Measurements from ENCODE around the gene PGBD4. TPM values are rescaled to one million over a fixed set of nuclear protein-coding genes. Genes with fewer than 3 reads are reported as not detected.
"Not testable (repeated sequence)": the region's sequence is repeated elsewhere in the genome, so short reads cannot be mapped to it uniquely, and the experiment has no call there.

The PGBD4 gene
- total RNA-seq, 2 experiments from 2014 or later, result 2.8 to 2.9 TPM

- H3K27me3 Mint-ChIP-seq (ENCODE audit: low read depth), result peaks cover 13% of the 10 kb centered on the region
Measured at GRCh38 chr15:34114739-34115138, 12.9 kb downstream of the PGBD4 start.

GRCh38 chr15:34116620-34117019, 14.7 kb downstream of the PGBD4 start:
- Mint-ChIP-seq H3K27me3 (ENCODE audit: low read depth) (peaks cover 16% of the 10 kb centered on the region), H3K9me3 (ENCODE audit: insufficient read depth) (no peaks in the 10 kb centered on the region), H3K36me3 (ENCODE audit: low read depth) (no peaks in the 10 kb centered on the region), H3K4me3 (no peak overlapping the region), H3K27ac (no peak overlapping the region), H3K4me1 (ENCODE audit: low read depth) (no peaks in the 10 kb centered on the region)
- POLR2A ChIA-PET, result no interaction called here
- DNase-seq, result no peak
- no peak for ATAC-seq
- CTCF ChIA-PET, result no interaction called here

More at GRCh38 chr15:34114739-34115138, 12.9 kb downstream of the PGBD4 start:
- DNase-seq, result no peak
- H3K27ac Mint-ChIP-seq, result no peak overlapping the region
- peaks cover 3% of the 10 kb centered on the region for H3K4me1 Mint-ChIP-seq (ENCODE audit: low read depth)
- no peak overlapping the region for H3K4me3 Mint-ChIP-seq
- ChIA-PET CTCF (no interaction called here), POLR2A (no interaction called here)
- no peaks in the 10 kb centered on the region for H3K36me3 Mint-ChIP-seq (ENCODE audit: low read depth)
- no peaks in the 10 kb centered on the region for H3K9me3 Mint-ChIP-seq (ENCODE audit: insufficient read depth)
- ATAC-seq, result no peak

GRCh38 chr15:34119291-34119690, 17.4 kb downstream of the PGBD4 start:
- CTCF ChIA-PET, result interaction anchor here (0.7 to 1.5 kb wide), 3 partner anchors 9 to 502 kb away, joined by 4 read pairs; partner anchors contain the start of gene KATNBL1
- no peak overlapping the region for H3K27ac Mint-ChIP-seq
- no peak for DNase-seq
- no peaks in the 10 kb centered on the region for H3K9me3 Mint-ChIP-seq (ENCODE audit: insufficient read depth)
- POLR2A ChIA-PET, result interaction anchor here (0.7 to 0.8 kb wide), 2 partner anchors 33 to 56 kb away, joined by 3 to 4 read pairs; no protein-coding TSS in a partner anchor
- ATAC-seq, result no peak
- H3K4me1 Mint-ChIP-seq (ENCODE audit: low read depth), result no peaks in the 10 kb centered on the region
- no peak overlapping the region for H3K4me3 Mint-ChIP-seq
- H3K36me3 Mint-ChIP-seq (ENCODE audit: low read depth), result no peaks in the 10 kb centered on the region
- H3K27me3 Mint-ChIP-seq (ENCODE audit: low read depth), result peaks cover 18% of the 10 kb centered on the region

DNA sequence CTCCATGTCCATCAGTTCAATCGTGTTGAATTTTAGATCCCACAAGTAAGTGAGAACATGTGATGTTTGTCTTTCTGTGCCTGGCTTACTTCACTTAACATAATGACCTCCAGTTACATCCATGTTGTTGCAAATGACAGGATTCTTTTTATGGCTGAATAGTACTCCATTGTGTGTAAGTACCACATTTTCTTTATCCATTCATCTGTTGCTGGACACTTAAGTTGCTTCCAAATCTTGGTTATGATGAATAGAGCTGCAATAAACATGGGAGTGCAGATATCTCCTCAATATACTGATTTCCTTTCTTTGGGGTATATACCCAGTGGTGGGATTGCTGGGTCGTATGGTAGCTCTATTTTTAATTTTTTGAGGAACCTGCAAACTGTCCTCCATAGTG, 18.5 kb downstream of the PGBD4 start:
- H3K27me3 Mint-ChIP-seq (ENCODE audit: low read depth), result peaks cover 21% of the 10 kb centered on the region
- H3K4me3 Mint-ChIP-seq; DNase-seq; H3K27ac Mint-ChIP-seq; H3K9me3 Mint-ChIP-seq (ENCODE audit: insufficient read depth); H3K4me1 Mint-ChIP-seq (ENCODE audit: low read depth); H3K36me3 Mint-ChIP-seq (ENCODE audit: low read depth); POLR2A ChIA-PET; ATAC-seq: not testable (repeated sequence)
- CTCF ChIA-PET, result interaction anchor here (0.9 kb wide), 1 partner anchor 11 kb away, joined by 3 read pairs; no protein-coding TSS in a partner anchor

DNA sequence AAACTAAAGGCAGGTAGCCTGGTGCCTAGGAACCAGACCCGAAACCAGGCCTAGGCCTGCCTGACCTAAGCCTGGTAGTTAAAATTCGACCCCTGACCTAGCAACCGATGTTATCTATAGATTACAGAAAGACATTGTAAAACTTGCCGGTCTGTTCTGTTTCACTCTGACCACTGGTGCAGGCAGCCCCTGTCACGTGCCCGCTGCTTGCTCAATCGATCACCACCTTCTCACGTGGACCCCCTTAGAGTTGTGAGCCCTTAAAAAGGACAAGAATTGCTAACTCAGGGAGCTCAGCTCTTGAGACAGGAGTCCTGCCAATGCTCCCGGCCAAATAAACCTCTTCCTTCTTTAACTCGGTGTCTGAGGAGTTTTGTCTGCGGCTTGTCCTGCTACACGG, 19.9 kb downstream of the PGBD4 start:
- H3K4me1 Mint-ChIP-seq (ENCODE audit: low read depth); H3K9me3 Mint-ChIP-seq (ENCODE audit: insufficient read depth); H3K27ac Mint-ChIP-seq; H3K4me3 Mint-ChIP-seq; DNase-seq; CTCF ChIA-PET; ATAC-seq; POLR2A ChIA-PET; H3K36me3 Mint-ChIP-seq (ENCODE audit: low read depth): not testable (repeated sequence)
- H3K27me3 Mint-ChIP-seq (ENCODE audit: low read depth), result peaks cover 21% of the 10 kb centered on the region

GRCh38 chr15:34122771-34123183, 20.9 kb downstream of the PGBD4 start:
- H3K9me3 Mint-ChIP-seq (ENCODE audit: insufficient read depth), result no peaks in the 10 kb centered on the region
- ChIA-PET POLR2A (no interaction called here), CTCF (no interaction called here)
- H3K27ac Mint-ChIP-seq, result no peak overlapping the region
- no peaks in the 10 kb centered on the region for H3K36me3 Mint-ChIP-seq (ENCODE audit: low read depth)
- ATAC-seq, result no peak
- no peaks in the 10 kb centered on the region for H3K4me1 Mint-ChIP-seq (ENCODE audit: low read depth)
- DNase-seq, result no peak
- H3K4me3 Mint-ChIP-seq, result no peak overlapping the region
- peaks cover 18% of the 10 kb centered on the region for H3K27me3 Mint-ChIP-seq (ENCODE audit: low read depth)

GRCh38 chr15:34124651-34125050, 22.8 kb downstream of the PGBD4 start:
- no peaks in the 10 kb centered on the region for H3K9me3 Mint-ChIP-seq (ENCODE audit: insufficient read depth)
- ATAC-seq (no peak), DNase-seq (no peak)
- H3K4me1 Mint-ChIP-seq (ENCODE audit: low read depth), result no peaks in the 10 kb centered on the region
- ChIA-PET CTCF (interaction anchor here (1.6 kb wide), 1 partner anchor 15 kb away, joined by 4 read pairs; no protein-coding TSS in a partner anchor), POLR2A (no interaction called here)
- H3K36me3 Mint-ChIP-seq (ENCODE audit: low read depth), result no peaks in the 10 kb centered on the region
- no peak overlapping the region for H3K4me3 Mint-ChIP-seq
- H3K27me3 Mint-ChIP-seq (ENCODE audit: low read depth), result peaks cover 13% of the 10 kb centered on the region
- H3K27ac Mint-ChIP-seq, result no peak overlapping the region

- no peak overlapping the region for H3K4me3 Mint-ChIP-seq
- ATAC-seq, result no peak
- DNase-seq, result no peak
- POLR2A ChIA-PET, result no interaction called here
- H3K36me3 Mint-ChIP-seq (ENCODE audit: low read depth), result no peaks in the 10 kb centered on the region
- no peaks in the 10 kb centered on the region for H3K4me1 Mint-ChIP-seq (ENCODE audit: low read depth)
- H3K27me3 Mint-ChIP-seq (ENCODE audit: low read depth), result peaks cover 9% of the 10 kb centered on the region
- CTCF ChIA-PET, result interaction anchor here (1.6 kb wide), 1 partner anchor 16 kb away, joined by 4 read pairs; no protein-coding TSS in a partner anchor
- no peak overlapping the region for H3K27ac Mint-ChIP-seq
- no peaks in the 10 kb centered on the region for H3K9me3 Mint-ChIP-seq (ENCODE audit: insufficient read depth)
Measured at GRCh38 chr15:34125945-34126344, 24.1 kb downstream of the PGBD4 start.

DNA sequence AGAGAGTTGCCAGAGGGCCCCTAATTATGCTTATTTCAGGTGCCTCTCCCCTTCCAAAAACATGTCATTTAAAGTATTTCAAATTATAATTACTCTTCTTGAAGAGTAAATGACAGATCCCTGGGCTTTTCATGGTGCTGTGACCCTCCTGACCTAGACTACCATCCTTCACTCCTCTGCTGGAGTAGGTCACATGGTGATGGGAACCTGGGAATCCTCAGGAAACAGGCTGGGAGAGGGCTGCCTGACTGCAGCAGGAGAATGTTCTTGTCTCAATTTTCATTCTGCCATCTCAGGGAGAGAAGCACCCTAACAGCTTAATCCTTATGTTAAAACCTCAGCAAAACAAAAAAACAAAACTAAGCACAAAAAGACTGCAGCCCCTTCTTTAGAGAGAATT, 24.6 kb downstream of the PGBD4 start:
- Mint-ChIP-seq H3K36me3 (ENCODE audit: low read depth) (no peaks in the 10 kb centered on the region), H3K4me3 (no peak overlapping the region), H3K27ac (no peak overlapping the region), H3K27me3 (ENCODE audit: low read depth) (peaks cover 8% of the 10 kb centered on the region), H3K9me3 (ENCODE audit: insufficient read depth) (no peaks in the 10 kb centered on the region), H3K4me1 (ENCODE audit: low read depth) (no peaks in the 10 kb centered on the region)
- ChIA-PET CTCF (no interaction called here), POLR2A (no interaction called here)
- no peak for ATAC-seq
- no peak for DNase-seq

DNA sequence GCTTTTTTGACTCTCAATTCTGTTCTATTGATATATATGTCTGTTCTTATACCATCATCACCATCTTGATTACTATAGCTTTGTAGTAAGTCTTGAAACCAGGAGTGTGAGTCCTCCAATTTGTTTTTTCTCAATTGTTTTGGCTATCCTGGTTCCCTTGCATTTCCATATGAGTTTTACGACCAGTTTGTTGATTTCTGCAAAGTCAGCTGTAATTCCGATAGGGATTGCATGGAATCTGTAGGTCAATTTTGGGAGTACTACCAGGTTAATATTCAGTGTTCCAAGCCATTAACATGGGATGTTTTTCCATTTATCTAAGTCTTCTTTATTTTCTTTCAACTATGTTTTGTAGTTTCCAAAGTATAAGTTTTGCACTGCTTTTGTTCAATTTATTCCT, 27.0 kb downstream of the PGBD4 start:
- POLR2A ChIA-PET, result no interaction called here
- no peak for DNase-seq

GRCh38 chr15:34132881-34133280, 31.0 kb downstream of the PGBD4 start:
- Mint-ChIP-seq H3K9me3 (ENCODE audit: insufficient read depth) (no peaks in the 10 kb centered on the region), H3K4me1 (ENCODE audit: low read depth) (no peaks in the 10 kb centered on the region), H3K27ac (no peak overlapping the region), H3K27me3 (ENCODE audit: low read depth) (no peaks in the 10 kb centered on the region), H3K4me3 (no peak overlapping the region), H3K36me3 (ENCODE audit: low read depth) (no peaks in the 10 kb centered on the region)
- CTCF ChIA-PET, result no interaction called here
- POLR2A ChIA-PET, result no interaction called here
- ATAC-seq (no peak), DNase-seq (no peak)

More for the DNA sequence above, 27.0 kb downstream of the PGBD4 start:
- Mint-ChIP-seq H3K36me3 (ENCODE audit: low read depth) (no peaks in the 10 kb centered on the region), H3K27me3 (ENCODE audit: low read depth) (peaks cover 4% of the 10 kb centered on the region), H3K27ac (no peak overlapping the region), H3K4me3 (no peak overlapping the region), H3K4me1 (ENCODE audit: low read depth) (no peaks in the 10 kb centered on the region), H3K9me3 (ENCODE audit: insufficient read depth) (no peaks in the 10 kb centered on the region)
- no peak for ATAC-seq
- CTCF ChIA-PET, result interaction anchor here (1.7 kb wide), 1 partner anchor 19 kb away, joined by 4 read pairs; no protein-coding TSS in a partner anchor

GRCh38 chr15:34133511-34133910, 31.6 kb downstream of the PGBD4 start:
- ChIA-PET CTCF (interaction anchor here (1.0 kb wide), 1 partner anchor 22 kb away, joined by 5 read pairs; no protein-coding TSS in a partner anchor), POLR2A (no interaction called here)
- Mint-ChIP-seq H3K36me3 (ENCODE audit: low read depth) (peaks cover 2% of the 10 kb centered on the region), H3K27ac (no peak overlapping the region), H3K4me3 (no peak overlapping the region), H3K27me3 (ENCODE audit: low read depth) (no peaks in the 10 kb centered on the region), H3K9me3 (ENCODE audit: insufficient read depth) (no peaks in the 10 kb centered on the region), H3K4me1 (ENCODE audit: low read depth) (no peaks in the 10 kb centered on the region)
- ATAC-seq, result no peak
- DNase-seq, result no peak

Measured in activated CD8-positive, alpha-beta T cell treated with anti-CD3 and anti-CD28 coated beads, Interleukin-2, amount 10 ng/mL, durations not matched to agents 7 days and 5 days (primary cell).